Stimulated activated CD8-positive, alpha-beta memory T cell treated with anti-CD3 and anti-CD28 coated beads, Interleukin-12 subunit alpha, Interleukin-12 subunit beta, amount 100 ng/mL, for 4 hours (primary cell): ENCODE data around the gene FOLR3.
A peak's percentile ranks its signal among the peaks of the same experiment; 100 is the strongest.
"Not testable (repeated sequence)": the region's sequence is repeated elsewhere in the genome, so short reads cannot be mapped to it uniquely, and the experiment has no call there.

ENCODE experiments used
- DNase-seq: peaks from one replicate; pipeline ENCODE4 v3.0.0-alpha.2; 2020; ENCODE audit warnings: low read depth

The FOLR3 gene

DNA sequence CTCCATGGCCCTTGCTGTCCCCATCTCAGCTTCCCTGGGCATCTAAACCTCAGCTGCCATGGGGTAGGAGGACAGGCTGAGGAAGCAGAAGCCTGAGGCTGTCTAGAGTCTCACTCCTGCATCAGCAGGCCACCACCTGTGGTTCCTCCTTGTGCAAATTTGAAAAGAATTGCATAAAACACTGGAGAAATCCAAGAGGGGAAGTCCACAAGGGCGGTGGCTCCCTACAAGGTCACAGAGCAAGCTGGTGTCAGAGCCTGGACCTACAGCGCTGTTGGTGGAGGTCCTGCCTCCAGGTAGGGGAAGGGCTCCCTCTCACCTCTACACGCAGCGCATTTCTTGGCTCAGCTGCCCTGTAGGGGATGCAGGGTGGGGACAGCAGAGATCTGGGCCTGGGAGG, at the start of gene FOLR3:
Gene FOLR3 (plus strand): TSS at position 253 of the 400 bp plus-strand sequence. CDS start 228 bp downstream, outside the sequence.
- not testable (repeated sequence) for DNase-seq

DNA sequence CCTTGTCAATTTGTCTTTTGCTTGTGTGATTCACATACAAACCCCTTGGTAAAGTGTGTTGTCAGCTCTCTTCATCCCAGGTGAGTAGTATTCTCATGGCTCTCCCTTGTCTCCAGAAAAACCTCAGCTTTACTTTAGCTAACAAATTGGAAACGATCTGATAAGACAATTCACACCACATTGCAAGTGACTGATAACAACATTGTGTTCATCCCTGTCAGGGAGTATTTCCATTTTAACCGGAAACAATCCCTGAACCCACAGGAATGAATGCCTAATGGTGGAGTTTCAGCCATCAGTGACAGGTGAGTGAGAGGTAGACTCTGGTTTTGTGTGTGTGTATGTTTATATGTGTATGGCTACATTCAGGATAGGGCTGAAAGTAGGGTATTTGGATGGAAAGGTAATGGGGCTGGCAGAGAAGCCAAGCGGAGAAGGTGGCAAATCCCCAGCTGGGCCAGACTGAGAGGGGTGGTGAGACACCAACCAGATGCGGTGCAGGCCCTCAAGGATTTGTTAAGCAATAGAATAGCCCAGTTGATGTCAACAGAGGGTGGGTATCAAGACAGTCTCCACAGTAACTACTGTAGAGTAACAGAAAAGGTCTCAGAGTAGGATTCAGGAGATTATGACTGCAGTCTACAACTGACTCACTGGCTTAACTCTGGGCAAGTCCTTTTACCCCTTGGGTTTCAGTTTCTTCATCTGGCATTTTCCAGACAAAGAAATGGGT, 47.3 kb upstream of the FOLR3 start:
- DNase-seq: no peak

DNA sequence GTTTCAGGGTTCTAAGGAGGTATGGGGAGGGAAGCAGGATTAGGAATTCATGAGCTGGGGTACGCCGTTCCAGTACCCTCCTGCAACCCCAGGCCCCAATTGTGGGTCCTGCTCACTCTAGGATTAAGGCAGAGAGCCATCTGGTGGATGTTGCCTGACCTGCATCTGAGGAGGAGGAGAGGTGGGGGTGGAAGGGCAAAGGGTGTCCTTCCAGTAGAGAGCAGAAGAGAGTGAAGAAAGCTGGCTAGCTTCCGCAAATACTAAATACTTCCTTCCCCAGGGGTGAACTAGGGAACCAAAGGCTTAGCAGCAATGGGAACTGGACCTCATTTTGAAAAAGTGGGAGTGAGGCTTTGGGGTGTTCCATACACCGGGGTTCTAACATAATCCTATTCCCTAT, 44.2 kb upstream of the FOLR3 start:
- DNase-seq: peak; percentile 28

- DNase-seq: no peak
These were observed 36.8 kb upstream of the FOLR3 start for GRCh38 chr11:72098741-72099140.

DNA sequence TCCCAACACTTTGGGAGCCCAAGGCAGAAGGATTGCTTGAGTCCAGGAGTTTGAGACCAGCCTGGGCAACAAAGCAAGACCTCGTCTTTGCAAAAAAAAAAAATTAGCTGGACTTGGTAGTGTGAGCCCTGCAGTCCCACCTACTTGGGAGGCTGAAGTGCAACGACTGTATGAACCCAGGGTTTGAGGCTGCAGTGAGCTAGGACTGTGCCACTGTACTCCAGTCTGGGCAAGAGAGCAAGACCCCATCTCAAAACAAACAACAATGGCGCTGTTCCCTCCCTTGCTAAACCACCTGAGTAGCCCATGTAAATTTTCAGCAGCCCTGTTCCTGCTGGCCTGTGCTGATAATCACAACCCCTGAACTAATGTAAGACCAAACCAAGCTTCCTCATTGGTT, 35.5 kb upstream of the FOLR3 start:
- no peak for DNase-seq

GRCh38 chr11:72100462-72100861, 35.1 kb upstream of the FOLR3 start:
- no peak for DNase-seq

DNA sequence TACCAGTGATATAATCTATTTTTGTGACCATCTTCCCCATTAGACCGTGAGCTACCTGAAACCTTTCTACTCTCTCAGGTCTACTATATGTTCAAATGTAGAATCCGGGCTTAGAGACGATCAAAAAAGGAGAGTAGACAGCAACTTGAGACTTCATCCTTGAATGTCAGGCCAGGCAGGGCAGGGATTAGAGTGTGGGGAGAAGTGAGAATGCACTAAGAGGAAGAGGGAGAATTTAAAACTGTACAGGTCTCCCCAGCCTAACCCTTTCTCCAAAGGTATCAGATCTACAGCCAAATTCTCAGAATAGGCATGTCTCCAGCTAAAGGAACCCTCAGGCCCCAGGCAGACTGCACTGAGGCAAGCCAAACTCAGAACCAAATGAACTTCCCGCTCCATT, 33.4 kb upstream of the FOLR3 start:
- no peak for DNase-seq

GRCh38 chr11:72102631-72102945, 32.9 kb upstream of the FOLR3 start:
- DNase-seq: no peak

GRCh38 chr11:72102946-72103753, 32.4 kb upstream of the FOLR3 start, which contains the start of gene LAMTOR1:
LAMTOR1 (minus strand) TSS chr11:72103297; CDS start chr11:72103224, 73 bp downstream.
- peak; percentile 94 for DNase-seq

DNA sequence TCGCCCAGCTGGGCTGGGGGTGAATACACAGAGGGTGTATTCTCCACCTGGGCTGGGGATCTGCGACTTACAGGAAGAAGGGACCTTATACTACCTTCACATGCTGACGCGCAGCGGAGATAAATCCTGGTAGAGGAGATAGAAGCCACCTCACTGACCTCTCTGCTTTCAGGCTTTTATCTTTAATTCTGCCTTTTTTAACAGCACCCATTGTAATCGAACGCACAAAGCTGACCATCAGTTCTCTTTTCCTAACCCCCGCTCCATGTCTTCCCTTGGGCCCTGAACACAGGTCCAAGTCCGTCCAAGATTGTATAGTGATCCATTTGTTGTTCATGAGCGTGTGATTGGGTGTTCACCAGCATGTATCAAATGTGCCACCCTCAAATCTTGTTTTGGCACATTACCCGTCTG, 31.8 kb upstream of the FOLR3 start:
- no peak for DNase-seq

DNA sequence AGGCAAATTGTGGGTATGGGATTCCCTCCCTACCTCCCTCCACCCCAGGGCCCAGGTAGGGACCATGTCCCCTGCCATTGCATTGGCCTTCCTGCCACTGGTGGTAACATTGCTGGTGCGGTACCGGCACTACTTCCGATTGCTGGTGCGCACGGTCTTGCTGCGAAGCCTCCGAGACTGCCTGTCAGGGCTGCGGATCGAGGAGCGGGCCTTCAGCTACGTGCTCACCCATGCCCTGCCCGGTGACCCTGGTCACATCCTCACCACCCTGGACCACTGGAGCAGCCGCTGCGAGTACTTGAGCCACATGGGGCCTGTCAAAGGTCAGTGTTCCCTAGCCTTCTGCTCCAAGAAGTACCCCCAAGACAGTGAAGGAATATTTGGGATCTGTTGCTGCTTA, 29.6 kb upstream of the FOLR3 start, which contains the start of gene TOMT:
Gene TOMT (plus strand): TSS at position 37 of the 400 bp plus-strand sequence. CDS start 28 bp downstream, at position 65.
- no peak for DNase-seq

DNA sequence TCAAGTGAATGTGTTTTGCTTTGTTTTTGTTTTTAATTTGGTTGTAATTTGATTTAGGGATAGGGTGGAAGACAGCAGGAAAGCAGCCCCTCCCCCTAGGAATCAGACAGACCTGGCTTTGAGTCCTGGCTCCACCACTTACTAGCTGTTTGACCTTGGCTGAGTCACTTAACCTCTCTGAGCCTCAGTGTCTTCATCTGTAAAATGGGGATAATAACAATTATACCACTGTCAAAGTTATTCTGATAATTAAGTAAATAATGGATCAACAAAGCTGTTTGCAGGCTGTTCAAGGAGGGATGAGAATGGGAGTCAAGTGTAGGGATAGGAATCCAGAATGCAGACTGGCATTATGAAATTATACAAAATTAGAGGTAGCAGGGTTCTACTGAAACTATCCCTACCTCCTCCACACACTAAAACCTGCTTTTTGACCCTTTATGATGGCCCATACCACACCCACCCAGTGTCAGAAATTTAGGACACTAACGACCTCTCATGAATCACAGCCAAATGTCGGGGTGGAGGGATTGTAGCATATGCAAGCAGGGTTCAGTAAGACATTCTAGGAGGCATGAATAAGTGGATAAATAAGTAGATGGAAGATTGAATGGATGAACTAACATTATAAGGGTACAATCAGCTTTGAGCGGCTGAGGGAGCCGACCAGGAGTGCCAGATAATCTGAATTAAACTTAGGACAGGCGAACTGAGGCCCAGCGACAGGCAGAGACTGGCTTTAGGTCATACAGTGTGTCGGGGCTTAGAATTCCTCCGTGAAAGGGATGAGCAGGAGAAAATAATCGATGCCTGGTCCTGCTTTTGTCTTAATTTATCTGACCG, 24.0 kb upstream of the FOLR3 start:
- no peak for DNase-seq

GRCh38 chr11:72112143-72112977, 23.2 kb upstream of the FOLR3 start, which contains the start of gene ANAPC15:
ANAPC15 (minus strand) TSS chr11:72112695; CDS start chr11:72111276, 1,419 bp downstream.
- DNase-seq: peak; percentile 97

- DNase-seq: no peak
These were observed 22.3 kb upstream of the FOLR3 start for GRCh38 chr11:72112978-72113808.

DNA sequence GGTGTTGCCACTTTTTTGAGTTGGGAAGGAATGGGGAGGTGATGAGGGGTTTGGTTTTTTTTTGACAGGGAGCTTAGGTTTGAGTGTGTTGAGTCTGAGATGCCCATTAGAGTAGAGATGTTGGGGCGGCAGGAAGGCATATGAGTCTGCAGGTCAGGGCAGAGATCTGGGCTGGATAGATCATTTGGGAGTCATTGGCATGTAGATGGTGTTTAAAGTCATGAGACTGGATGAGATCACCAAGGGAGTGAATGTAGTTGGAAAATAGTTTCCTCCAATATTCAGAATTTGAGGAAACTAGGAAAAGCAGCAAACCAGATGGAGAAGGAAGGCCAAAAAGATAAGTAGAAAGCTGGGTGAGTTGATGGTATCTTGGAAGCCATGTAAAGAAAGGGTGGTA, 21.0 kb upstream of the FOLR3 start:
- no peak for DNase-seq

GRCh38 chr11:72116019-72116755, 19.3 kb upstream of the FOLR3 start:
- no peak for DNase-seq

DNA sequence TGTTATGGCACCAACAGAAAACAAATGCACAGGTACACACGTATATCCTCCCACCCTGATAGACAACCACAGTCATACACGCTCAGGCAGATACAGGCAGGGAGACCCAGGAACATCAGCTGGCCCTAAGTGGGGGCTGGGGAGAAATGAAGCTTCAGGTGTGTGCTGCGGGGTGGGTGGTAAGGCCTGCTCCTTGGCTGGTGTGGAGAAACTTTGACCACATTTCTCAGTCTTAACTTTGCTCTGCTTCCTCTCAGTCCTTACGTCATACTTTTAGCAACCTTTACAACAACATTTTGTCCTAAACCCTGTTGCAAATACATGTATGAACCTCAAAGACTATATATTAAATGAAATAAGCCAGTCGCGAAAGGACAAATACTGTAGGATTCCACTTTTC, 16.3 kb upstream of the FOLR3 start:
- DNase-seq: no peak

DNA sequence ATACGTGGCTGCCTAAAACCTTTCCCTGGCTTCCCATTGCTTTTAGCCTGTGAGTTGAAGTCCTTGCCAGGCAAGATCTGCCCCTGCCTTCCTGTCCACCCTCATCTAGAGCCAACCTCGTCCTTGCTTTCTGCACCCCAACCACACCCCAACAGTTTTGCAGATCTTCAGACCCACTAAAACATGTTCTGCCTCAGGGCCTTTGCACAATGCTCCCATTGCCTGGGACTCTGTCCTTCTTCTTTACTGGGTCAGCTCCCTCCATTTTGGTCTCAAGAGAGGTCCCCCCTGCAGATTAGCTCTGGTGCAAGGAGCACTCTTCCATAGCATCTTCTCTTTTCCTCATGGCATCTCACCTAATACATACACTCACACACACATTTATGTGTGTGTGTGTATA, 14.6 kb upstream of the FOLR3 start:
- DNase-seq: no peak

DNA sequence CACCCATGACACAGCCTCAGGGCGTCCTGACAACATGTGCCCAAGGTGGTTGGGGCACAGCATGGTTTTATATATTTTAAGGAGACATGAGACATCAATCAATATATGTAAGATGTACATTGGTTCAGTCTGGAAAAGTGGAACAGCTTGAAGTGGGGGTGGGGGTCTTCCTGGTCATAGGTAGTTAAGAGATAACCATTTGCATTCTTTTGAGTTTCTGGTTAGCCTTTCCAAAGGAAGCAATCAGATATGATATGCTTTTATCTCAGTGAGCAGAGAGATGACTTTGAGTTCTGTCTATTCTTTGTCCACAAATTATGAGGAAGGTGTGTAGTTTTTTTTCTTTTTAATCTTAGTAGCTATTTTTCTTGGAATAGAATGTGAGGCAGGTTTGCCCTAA, 12.9 kb upstream of the FOLR3 start:
- no peak for DNase-seq
